Kasumi-1 (cell line): Measurements from ENCODE around the gene ZNF728.
"Not testable (repeated sequence)": the region's sequence is repeated elsewhere in the genome, so short reads cannot be mapped to it uniquely, and the experiment has no call there.

ENCODE experiments used
- DNase-seq, 2 experiments: peaks; one replicate each; lab custom pipeline; 2025; lab: John Stamatoyannopoulos, UW

Gene ZNF728

DNA sequence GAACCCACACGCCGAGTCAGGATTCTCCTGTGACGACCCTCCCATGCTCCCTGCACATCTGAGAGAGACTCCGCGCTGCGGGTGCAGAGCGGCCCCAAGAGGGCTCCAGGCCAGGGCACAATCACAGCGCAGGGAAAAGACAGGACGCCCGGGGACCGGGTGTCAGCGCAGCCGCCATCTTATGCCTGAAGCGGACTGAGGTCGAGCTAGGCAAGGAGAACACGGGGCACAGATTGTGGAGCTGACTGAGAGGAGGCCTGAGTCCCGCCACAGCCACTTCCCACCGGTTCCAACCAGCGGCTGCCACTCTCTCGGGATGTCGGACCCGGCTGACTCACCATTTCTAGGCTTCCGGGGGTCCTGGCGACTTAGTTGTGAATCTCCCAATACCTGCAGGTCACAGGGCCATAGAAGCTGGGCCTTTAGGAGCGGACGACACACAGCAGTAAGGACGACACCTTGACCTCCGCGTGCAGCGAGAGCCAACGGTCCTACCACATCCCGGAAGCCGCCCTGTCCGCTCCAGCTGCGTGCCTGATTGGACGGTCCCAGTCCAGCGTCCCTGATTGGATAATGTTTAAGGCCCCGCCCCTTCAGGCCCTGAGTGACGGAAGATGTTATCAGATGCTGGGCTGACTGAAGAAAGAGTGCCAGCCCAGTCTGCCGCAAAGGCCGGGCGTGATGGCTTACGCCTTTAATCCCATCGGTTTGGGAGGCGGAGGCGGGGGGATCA, at the start of gene ZNF728:
ZNF728 (minus strand) TSS at position 487 of the 733 bp plus-strand sequence; CDS start at position 341, 146 bp downstream.
- no peak for DNase-seq

DNA sequence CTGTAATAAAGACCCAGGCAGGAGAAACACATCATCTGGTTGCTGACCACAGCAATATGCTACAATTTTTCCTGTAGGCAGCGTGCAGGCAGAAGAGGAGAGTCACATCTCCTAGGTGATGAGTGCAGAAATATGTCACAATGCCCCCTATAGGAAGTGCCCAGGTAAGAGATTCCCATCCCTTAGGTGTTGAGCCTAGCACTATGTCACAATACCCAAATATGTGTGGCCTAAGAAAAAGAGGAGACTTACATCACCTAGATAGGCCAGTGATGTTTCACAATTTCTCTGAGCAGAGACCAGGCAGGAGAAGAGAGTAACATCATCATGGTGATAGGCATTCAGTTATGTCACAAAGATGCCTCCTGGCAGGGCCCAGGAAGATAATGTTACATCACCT, 49.4 kb upstream of the ZNF728 start:
- DNase-seq, result no peak

DNA sequence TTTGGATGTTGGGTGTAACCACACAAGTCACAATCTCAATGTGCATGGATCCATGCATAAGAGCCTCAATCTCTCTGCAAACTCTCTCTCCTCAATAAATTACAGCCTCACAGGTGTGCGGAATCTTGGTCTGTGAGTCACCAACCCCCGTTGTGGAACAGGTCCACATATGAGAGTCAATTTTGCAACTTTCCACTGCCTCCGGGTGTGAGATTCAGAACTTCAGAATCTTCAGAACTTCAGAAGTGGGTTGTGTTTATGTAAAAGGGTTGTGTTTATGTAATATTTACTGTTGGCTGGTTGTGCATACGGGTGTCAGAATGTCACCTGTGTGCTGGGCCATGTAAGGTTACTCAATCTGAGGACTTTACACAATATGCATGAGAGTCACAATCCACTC, 46.3 kb upstream of the ZNF728 start:
- no peak for DNase-seq

DNA sequence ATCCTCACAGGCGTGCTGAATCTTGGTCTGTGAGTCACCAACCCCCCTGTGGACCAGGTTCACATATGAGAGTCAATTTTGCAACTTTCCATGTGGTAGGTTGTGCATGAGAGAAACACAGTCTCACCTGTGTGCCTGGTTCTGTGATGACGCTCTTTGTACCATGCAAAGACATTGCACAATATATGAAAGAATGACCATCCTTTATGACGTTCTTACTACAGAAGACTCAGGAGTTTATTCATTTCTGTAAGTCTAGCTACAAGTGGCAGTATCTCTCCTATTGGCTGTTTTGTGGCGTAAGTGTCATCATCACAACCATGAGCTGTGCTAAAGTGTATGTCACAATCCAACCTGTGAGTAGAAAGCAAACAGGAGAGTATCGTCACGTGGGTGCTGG, 43.8 kb upstream of the ZNF728 start:
- no peak for DNase-seq

DNA sequence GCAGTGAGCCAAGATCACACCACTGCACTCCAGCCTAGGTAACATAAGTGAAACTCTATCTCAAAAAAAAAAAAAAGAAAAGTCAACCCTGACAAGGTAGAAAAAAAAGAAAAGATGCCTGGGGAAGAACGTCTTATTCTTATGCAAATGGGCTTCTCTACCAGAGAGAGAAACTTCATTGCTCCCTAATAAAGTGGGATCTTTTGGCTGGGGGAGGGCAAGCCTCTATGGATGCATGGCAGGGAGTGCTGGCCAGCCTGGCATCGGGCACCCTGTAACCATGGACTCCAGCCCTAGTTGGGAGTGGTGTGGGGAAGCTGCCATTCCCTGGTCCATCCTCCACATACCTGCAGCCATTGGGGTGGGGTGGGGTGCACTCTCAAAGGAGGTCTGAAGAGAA, 30.7 kb upstream of the ZNF728 start:
- DNase-seq, result no peak

DNA sequence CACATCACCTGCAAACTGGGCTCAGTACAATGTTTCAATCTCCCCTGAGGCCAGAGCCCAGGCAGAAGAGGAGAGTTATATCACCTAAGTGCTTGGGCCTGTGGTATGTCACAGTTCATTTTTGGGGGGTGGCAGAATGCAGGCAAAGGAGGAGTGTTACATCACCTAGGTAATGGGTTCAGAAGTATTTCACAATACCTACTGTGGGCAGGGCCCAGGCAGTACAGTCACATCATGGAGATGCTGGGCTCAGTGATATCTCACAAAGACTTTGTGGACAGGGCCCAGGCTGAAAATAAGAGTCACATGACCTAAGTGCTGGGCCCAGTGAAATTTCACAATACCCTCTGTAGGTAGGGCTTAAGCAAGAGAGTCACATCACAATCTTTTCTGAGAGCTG, 12.7 kb upstream of the ZNF728 start:
- DNase-seq, result no peak

DNA sequence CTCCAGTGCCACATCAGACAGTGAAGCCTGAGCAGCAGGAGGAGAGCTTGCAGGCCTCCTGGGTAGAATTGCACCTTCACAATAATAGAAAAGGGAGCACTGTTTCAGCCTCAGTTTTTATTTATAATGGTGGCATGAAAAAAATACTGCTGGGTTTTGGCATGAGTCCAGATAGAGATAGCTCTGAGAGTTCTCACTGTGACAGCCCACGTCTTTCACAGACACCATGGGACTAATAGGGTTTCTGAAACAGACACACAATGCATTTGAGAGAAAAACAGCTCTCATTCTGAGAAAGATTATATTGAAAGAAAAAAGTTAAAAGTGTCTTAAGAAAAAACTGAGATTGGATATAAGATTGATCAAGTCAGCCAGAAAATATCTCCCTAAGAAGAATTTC, 8.0 kb downstream of the ZNF728 start:
- not testable (repeated sequence) for DNase-seq

DNA sequence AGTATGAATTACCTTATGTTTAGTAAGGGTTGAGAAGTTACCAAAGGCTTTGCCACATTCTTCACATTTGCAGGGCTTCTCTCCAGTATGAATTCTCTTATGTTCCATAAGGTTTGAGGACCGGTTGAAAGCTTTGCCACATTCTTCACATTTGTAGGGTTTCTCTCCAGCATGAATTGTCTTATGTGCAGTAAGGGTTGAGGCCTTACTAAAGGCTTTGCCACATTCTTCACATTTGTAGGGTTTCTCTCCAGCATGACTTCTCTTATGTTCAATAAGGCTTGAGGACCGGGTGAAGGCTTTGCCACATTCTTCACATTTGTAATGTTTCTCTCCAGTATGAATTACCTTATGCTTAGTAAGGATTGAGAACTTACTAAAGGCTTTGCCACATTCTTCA, 26.7 kb downstream of the ZNF728 start:
- DNase-seq, result no peak

DNA sequence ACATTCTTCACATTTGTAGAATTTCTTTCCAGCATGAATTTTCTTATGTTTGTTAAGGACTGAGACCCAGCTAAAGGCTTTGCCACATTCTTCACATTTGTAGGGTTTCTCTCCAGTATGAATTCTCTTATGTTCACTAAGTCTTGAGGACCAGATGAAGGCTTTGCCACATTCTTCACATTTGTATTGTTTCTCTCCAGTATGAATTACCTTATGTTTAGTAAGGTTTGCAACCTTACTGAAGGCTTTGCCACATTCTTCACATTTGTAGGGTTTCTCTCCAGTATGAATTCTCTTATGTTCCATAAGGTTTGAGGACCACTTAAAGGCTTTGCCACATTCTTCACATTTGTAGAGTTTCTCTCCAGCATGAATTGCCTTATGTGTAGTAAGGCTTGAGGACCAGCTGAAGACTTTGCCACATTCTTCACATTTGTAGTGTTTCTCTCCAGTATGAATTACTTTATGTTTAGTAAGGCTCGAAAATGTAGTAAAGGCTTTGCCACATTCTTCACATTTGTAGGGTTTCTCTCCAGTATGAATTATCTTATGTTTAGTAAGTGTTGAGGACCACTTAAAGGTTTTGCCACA, 27.3 kb downstream of the ZNF728 start:
- DNase-seq, result not testable (repeated sequence)

DNA sequence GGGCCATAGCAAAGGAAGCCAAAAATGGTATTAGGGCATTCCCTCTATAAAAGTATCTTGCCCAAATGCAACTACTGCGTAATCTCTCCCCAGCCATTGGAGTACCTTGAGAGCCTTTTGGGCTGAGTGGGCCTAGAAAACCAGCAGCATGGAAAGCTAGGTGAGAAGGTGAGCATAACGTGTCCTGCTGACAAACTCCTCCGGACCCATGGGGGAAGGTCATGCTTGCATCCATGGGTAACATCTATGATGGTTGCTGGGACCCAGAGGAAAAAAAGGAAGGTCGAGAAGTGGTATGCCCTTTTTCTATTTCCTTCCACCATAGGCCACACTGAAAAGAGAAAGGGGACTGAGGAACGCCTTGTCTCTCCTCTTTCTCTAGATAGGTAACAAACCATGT, 57.4 kb downstream of the ZNF728 start:
- peak in 1 of 2 experiments; percentile 5 for DNase-seq

DNA sequence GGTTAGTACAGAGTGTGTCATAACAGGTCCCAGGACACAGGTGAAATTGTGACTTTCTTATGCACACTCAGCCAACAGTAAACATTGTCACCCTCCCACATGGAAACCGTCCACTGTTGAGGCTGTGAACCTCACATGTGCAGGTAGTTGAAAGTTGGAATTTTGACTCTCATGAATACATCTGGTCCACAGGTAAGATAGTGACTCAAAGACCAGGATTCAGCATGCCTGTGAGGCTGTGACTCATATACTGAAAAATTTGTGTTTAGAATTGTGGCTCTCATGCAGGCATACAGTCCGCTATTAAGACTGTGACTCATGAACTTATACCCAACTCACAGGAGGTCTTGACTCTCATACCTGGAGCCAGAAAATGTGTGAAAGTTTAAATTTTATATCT, 67.8 kb downstream of the ZNF728 start:
- no peak for DNase-seq

DNA sequence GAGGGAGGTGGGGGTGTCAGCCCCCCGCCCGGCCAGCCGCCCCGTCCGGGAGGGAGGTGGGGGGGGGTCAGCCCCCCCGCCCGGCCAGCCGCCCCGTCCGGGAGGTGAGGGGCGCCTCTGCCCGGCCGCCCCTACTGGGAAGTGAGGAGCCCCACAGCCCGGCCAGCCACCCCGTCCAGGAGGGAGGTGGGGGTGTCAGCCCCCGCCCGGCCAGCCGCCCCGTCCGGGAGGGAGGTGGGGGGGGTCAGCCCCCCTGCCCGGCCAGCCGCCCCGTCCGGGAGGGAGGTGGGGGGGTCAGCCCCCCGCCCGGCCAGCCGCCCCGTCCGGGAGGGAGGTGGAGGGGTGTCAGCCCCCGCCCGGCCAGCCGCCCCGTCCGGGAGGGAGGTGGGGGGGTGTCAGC, 75.4 kb downstream of the ZNF728 start:
- not testable (repeated sequence) for DNase-seq

DNA sequence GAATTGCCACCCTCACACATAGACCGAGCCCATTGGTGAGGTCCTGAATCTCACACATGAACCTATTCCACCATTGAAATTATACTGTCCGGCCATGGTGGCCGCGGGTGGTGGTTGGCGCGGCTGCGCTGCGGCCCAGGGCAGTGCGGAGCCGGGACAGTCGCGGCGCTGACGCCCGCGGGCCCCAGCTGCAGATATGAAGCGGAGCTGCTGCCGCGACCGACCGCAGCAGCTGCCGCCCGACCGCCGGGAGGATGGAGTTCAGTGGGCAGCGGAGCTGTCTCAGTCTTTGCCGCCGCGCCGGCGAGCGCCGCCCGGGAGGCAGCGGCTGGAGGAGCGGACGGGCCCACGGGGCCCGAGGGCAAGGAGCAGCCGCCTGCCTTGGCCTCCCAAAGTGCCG, 77.8 kb downstream of the ZNF728 start:
- not testable (repeated sequence) for DNase-seq
